Measurements from ENCODE around the gene SMYD5. TPM values are rescaled to one million over a fixed set of nuclear protein-coding genes. Genes with fewer than 3 reads are reported as not detected.
A peak's percentile ranks its signal among the peaks of the same experiment; 100 is the strongest.

The SMYD5 gene
- total RNA-seq, 1 experiment from 2014 or later: 28.3 TPM

GRCh38 chr2:73176881-73177644, 37.0 kb upstream of the SMYD5 start:
- Histone ChIP-seq H3K4me3 (peak overlapping the region; percentile 61), H3K36me3 (ENCODE audit: low read depth) (no peaks in the 10 kb centered on the region), H3K9me3 (ENCODE audit: insufficient read depth, low read depth) (no peaks in the 10 kb centered on the region), H3K9me2 (ENCODE audit: insufficient read depth) (no peaks in the 10 kb centered on the region), H4K20me1 (ENCODE audit: insufficient read depth) (no peaks in the 10 kb centered on the region), H3K4me2 (peak overlapping the region; percentile 89), H3K27ac (no peak overlapping the region), H3K27me3 (ENCODE audit: insufficient read depth, low read depth) (peaks cover 55% of the 10 kb centered on the region), H2AFZ (peak overlapping the region; percentile 86), H3K79me2 (ENCODE audit: low read depth) (no peaks in the 10 kb centered on the region), H3F3A (ENCODE audit: insufficient read depth, low read depth) (peaks cover 4% of the 10 kb centered on the region; the same call in 1 of the 2 replicates), H3K4me1 (replicated peaks; ENCODE audit: insufficient read depth) (peaks cover 19% of the 10 kb centered on the region)
- intact Hi-C loops (cut with micrococcal nuclease; ENCODE audit: unreplicated experiment): loop anchor here (1.0 to 5.0 kb wide), 3 partner anchors 35 to 285 kb away; no protein-coding TSS in a partner anchor
- BruUV-seq (replicated peaks): no TSS peak
- POLR2A ChIA-PET (ENCODE audit: unreplicated experiment): interaction anchor here (0.5 to 0.6 kb wide), 2 partner anchors 87 to 183 kb away, joined by 3 read pairs; no protein-coding TSS in a partner anchor
- CTCF ChIA-PET: interaction anchor here (0.5 to 2.5 kb wide), 13 partner anchors 35 to 1256 kb away, joined by 3 to 18 read pairs (median 8); no protein-coding TSS in a partner anchor
- peak; percentile 99 for TF ChIP-seq CTCF (conservative IDR thresholded peaks at IDR 0.05)
- TF ChIP-seq EZH2 (IDR thresholded peaks at IDR 0.05; ENCODE audit: low read depth): no peak
- DNase-seq: peak; percentile 63 to 83

GRCh38 chr2:73177645-73178255, 36.3 kb upstream of the SMYD5 start:
- Histone ChIP-seq H3K4me1 (replicated peaks; ENCODE audit: insufficient read depth) (peaks cover 19% of the 10 kb centered on the region), H3K27ac (no peak overlapping the region), H3F3A (ENCODE audit: insufficient read depth, low read depth) (peaks cover 4% of the 10 kb centered on the region; the same call in 1 of the 2 replicates), H3K27me3 (ENCODE audit: insufficient read depth, low read depth) (peaks cover 62% of the 10 kb centered on the region), H2AFZ (peak overlapping the region; percentile 86; the same call in 1 of the 2 replicates), H3K36me3 (ENCODE audit: low read depth) (no peaks in the 10 kb centered on the region), H3K79me2 (ENCODE audit: low read depth) (no peaks in the 10 kb centered on the region), H3K4me2 (peak overlapping the region; percentile 89), H3K9me2 (ENCODE audit: insufficient read depth) (no peaks in the 10 kb centered on the region), H3K9me3 (ENCODE audit: insufficient read depth, low read depth) (no peaks in the 10 kb centered on the region), H4K20me1 (ENCODE audit: insufficient read depth) (no peaks in the 10 kb centered on the region), H3K4me3 (peak overlapping the region; percentile 61; the same call in 1 of the 2 replicates)
- TF ChIP-seq CTCF (conservative IDR thresholded peaks at IDR 0.05): peak; percentile 53; the same call in 1 of the 2 replicates
- TF ChIP-seq EZH2 (IDR thresholded peaks at IDR 0.05; ENCODE audit: low read depth): no peak
- ChIA-PET POLR2A (ENCODE audit: unreplicated experiment) (interaction anchor here (0.6 kb wide), 1 partner anchor 88 kb away, joined by 3 read pairs; no protein-coding TSS in a partner anchor), CTCF (interaction anchor here (0.6 to 2.5 kb wide), 12 partner anchors 35 to 1256 kb away, joined by 3 to 18 read pairs (median 8); no protein-coding TSS in a partner anchor)
- BruUV-seq (replicated peaks): no TSS peak
- no peak for DNase-seq
- intact Hi-C loops (cut with micrococcal nuclease; ENCODE audit: unreplicated experiment): loop anchor here (1.0 to 5.0 kb wide), 3 partner anchors 35 to 285 kb away; no protein-coding TSS in a partner anchor

GRCh38 chr2:73185965-73186364, 28.1 kb upstream of the SMYD5 start:
- Histone ChIP-seq H3K4me1 (replicated peaks; ENCODE audit: insufficient read depth) (no peaks in the 10 kb centered on the region), H3F3A (ENCODE audit: insufficient read depth, low read depth) (no peaks in the 10 kb centered on the region), H4K20me1 (ENCODE audit: insufficient read depth) (no peaks in the 10 kb centered on the region), H3K9me3 (ENCODE audit: insufficient read depth, low read depth) (no peaks in the 10 kb centered on the region), H3K4me2 (no peak overlapping the region), H3K27ac (no peak overlapping the region), H3K36me3 (ENCODE audit: low read depth) (no peaks in the 10 kb centered on the region), H2AFZ (no peak overlapping the region), H3K9me2 (ENCODE audit: insufficient read depth) (no peaks in the 10 kb centered on the region), H3K79me2 (ENCODE audit: low read depth) (no peaks in the 10 kb centered on the region), H3K27me3 (ENCODE audit: insufficient read depth, low read depth) (peaks cover 52% of the 10 kb centered on the region), H3K4me3 (no peak overlapping the region)
- no peak for DNase-seq
- no TSS peak for BruUV-seq (replicated peaks)
- intact Hi-C loops (cut with micrococcal nuclease; ENCODE audit: unreplicated experiment): no loop called here
- ChIA-PET POLR2A (ENCODE audit: unreplicated experiment) (no interaction called here), CTCF (no interaction called here)
- TF ChIP-seq EZH2 (IDR thresholded peaks at IDR 0.05; ENCODE audit: low read depth) (no peak), CTCF (conservative IDR thresholded peaks at IDR 0.05) (no peak)

Measured in PC-9 (cell line).